PC-3 (cell line): Measurements from ENCODE around the gene OR2AG1. TPM values are rescaled to one million over a fixed set of nuclear protein-coding genes. Genes with fewer than 3 reads are reported as not detected.
"Not testable (repeated sequence)": the region's sequence is repeated elsewhere in the genome, so short reads cannot be mapped to it uniquely, and the experiment has no call there.

Experiments
- ATAC-seq: fragments of 200-7000 bp; cut with Tn5 transposase; 2 replicates; pipeline ENCODE4 v1.9.1; 2020; ENCODE audit warnings: mild to moderate bottlenecking, moderate library complexity
- BruUV-seq: library from RNA; stranded (reverse); fragments of 400-500 nt; replicated peaks from 2 replicates; lab custom pipeline; 2021; lab: Mats Ljungman, UMichigan
- CTCF ChIA-PET: fragments of 300-600 bp; sonication (Branson Sonifier 250); formaldehyde crosslinking; loops from one replicate; lab custom pipeline; 2022; ENCODE audit warnings: antibody characterized with exemption; lab: Charles Lee
- POLR2A ChIA-PET: fragments of 300-600 bp; sonication (Branson Sonifier 250); formaldehyde crosslinking; loops from one replicate; lab custom pipeline; 2022; ENCODE audit warnings: antibody characterized with exemption; ENCODE audit not compliant: unreplicated experiment; lab: Charles Lee
- DNase-seq: peaks from one replicate; pipeline ENCODE4 v3.0.0-alpha.2; 2015
- H2AFZ ChIP-seq: fragments of 300-600 bp; sonication (generic); 2 replicates; pipeline ENCODE4 v1.6.0; 2016; ENCODE audit warnings: antibody characterized with exemption, low read length
- H3F3A ChIP-seq: fragments of 300-600 bp; sonication (generic); one replicate; pipeline ENCODE4 v1.6.0; 2017; ENCODE audit warnings: antibody characterized with exemption, low read length, control low read depth, mild to moderate bottlenecking; ENCODE audit not compliant: unreplicated experiment
- H3K27ac ChIP-seq: fragments of 300-600 bp; sonication (generic); 2 replicates; pipeline ENCODE4 v1.5.1; 2016; ENCODE audit warnings: mild to moderate bottlenecking, low read length
- H3K27me3 ChIP-seq: fragments of 300-600 bp; sonication (generic); 2 replicates; pipeline ENCODE4 v1.6.1; 2016; ENCODE audit warnings: low read length, mixed read lengths
- H3K36me3 ChIP-seq: fragments of 300-600 bp; sonication (generic); 2 replicates; pipeline ENCODE4 v1.6.1; 2016; ENCODE audit warnings: low read depth, mixed run types, low read length, mixed read lengths
- H3K4me1 ChIP-seq: fragments of 300-600 bp; sonication (generic); 2 replicates; pipeline ENCODE4 v1.5.1; 2016; ENCODE audit warnings: low read length; ENCODE audit not compliant: insufficient read depth
- H3K4me2 ChIP-seq: fragments of 300-600 bp; sonication (generic); 2 replicates; pipeline ENCODE4 v1.6.0; 2016; ENCODE audit warnings: low read length
- H3K4me3 ChIP-seq: fragments of 300-600 bp; sonication (generic); 2 replicates; pipeline ENCODE4 v1.5.1; 2016; ENCODE audit warnings: mild to moderate bottlenecking, low read length, mixed read lengths
- H3K79me2 ChIP-seq: fragments of 300-600 bp; sonication (generic); 2 replicates; pipeline ENCODE4 v1.6.1; 2017; ENCODE audit warnings: low read length, mixed read lengths
- H3K9ac ChIP-seq: fragments of 300-600 bp; sonication (generic); 2 replicates; pipeline ENCODE4 v1.6.0; 2016; ENCODE audit warnings: mild to moderate bottlenecking, low read length
- H3K9me2 ChIP-seq: fragments of 300-600 bp; sonication (generic); replicated peaks from 2 replicates; pipeline ENCODE4 v1.6.1; 2016; ENCODE audit warnings: mixed run types, low read length, mixed read lengths
- H3K9me3 ChIP-seq: fragments of 300-600 bp; sonication (generic); 2 replicates; pipeline ENCODE4 v1.6.1; 2016; ENCODE audit warnings: low read length, mixed read lengths
- H4K20me1 ChIP-seq: fragments of 300-600 bp; sonication (generic); 2 replicates; pipeline ENCODE4 v1.6.1; 2016; ENCODE audit warnings: low read length, mixed read lengths
- CTCF ChIP-seq: fragments of 300-600 bp; sonication (generic); conservative IDR thresholded peaks from 2 replicates; pipeline ENCODE4 v1.5.1; 2017; ENCODE audit warnings: antibody characterized with exemption, low read depth, mild to moderate bottlenecking, low read length
- EZH2 ChIP-seq: fragments of 300-600 bp; sonication (generic); IDR thresholded peaks from one replicate; pipeline ENCODE4 v1.6.1; 2017; ENCODE audit warnings: antibody characterized with exemption, mild to moderate bottlenecking, low read length; ENCODE audit not compliant: unreplicated experiment
- EZH2phosphoT487 ChIP-seq: fragments of 300-600 bp; sonication (generic); IDR thresholded peaks from 2 replicates; pipeline ENCODE4 v1.6.1; 2018; ENCODE audit warnings: mild to moderate bottlenecking, antibody characterized with exemption, low read length, borderline replicate concordance
- intact Hi-C: fragments of 100-400 bp; cut with micrococcal nuclease; formaldehyde crosslinking; loops from 2 replicates; pipeline ENCODE4 v1.9.0; 2023
- total RNA-seq: library from RNA; depleted of rRNA; stranded (reverse); fragments of >200 nt; gene quantifications from 2 replicates; pipeline ENCODE4 v1.2.3, GENCODE V29; 2014

Gene OR2AG1
- total RNA-seq, 1 experiment from 2014 or later, result not detected

- CTCF ChIA-PET, result no interaction called here
- Histone ChIP-seq H3K4me2 (no peak overlapping the region), H2AFZ (no peak overlapping the region), H3K9me2 (no peaks in the 10 kb centered on the region), H3F3A (no peaks in the 10 kb centered on the region), H3K9ac (no peak overlapping the region), H3K9me3 (no peaks in the 10 kb centered on the region), H3K36me3 (no peaks in the 10 kb centered on the region), H3K27me3 (peaks cover 13% of the 10 kb centered on the region), H3K4me3 (no peak overlapping the region), H4K20me1 (no peaks in the 10 kb centered on the region), H3K27ac (no peak overlapping the region), H3K4me1 (no peaks in the 10 kb centered on the region), H3K79me2 (no peaks in the 10 kb centered on the region)
- ATAC-seq, result no peak
- POLR2A ChIA-PET, result no interaction called here
- BruUV-seq, result no TSS peak
- DNase-seq, result no peak
- TF ChIP-seq EZH2phosphoT487, result no peak
- TF ChIP-seq EZH2, result no peak
- TF ChIP-seq CTCF, result no peak
- intact Hi-C loops, result no loop called here
Observed at GRCh38 chr11:6790546-6790945, 7.7 kb downstream of the OR2AG1 start.

GRCh38 chr11:6794639-6795038, 11.8 kb downstream of the OR2AG1 start:
- intact Hi-C loops, result no loop called here
- no peaks in the 10 kb centered on the region for H3K9me3 ChIP-seq
- H3K27me3 ChIP-seq, result peaks cover 13% of the 10 kb centered on the region
- H3K4me3 ChIP-seq, result no peak overlapping the region
- DNase-seq, result no peak
- ChIA-PET POLR2A (no interaction called here), CTCF (no interaction called here)
- no peaks in the 10 kb centered on the region for H3K4me1 ChIP-seq
- no peak for ATAC-seq
- BruUV-seq, result no TSS peak
- H3K36me3 ChIP-seq, result no peaks in the 10 kb centered on the region
- H3K27ac ChIP-seq, result no peak overlapping the region
- no peak overlapping the region for H3K9ac ChIP-seq
- TF ChIP-seq EZH2phosphoT487, result no peak
- no peaks in the 10 kb centered on the region for H4K20me1 ChIP-seq
- no peaks in the 10 kb centered on the region for H3K79me2 ChIP-seq
- no peak overlapping the region for H3K4me2 ChIP-seq
- no peaks in the 10 kb centered on the region for H3F3A ChIP-seq
- H2AFZ ChIP-seq, result no peak overlapping the region
- H3K9me2 ChIP-seq, result no peaks in the 10 kb centered on the region

GRCh38 chr11:6799402-6799801, 16.6 kb downstream of the OR2AG1 start, which contains the start of gene OR6A2:
Gene OR6A2, minus strand, starts transcription at chr11:6799689. Its CDS starts 3,981 bp downstream, at chr11:6795708.
- Histone ChIP-seq H3K9ac (no peak within 1 kb of the TSS), H3K4me1 (no peaks in the 10 kb centered on the region), H3K4me3 (no peak within 1 kb of the TSS), H3K36me3 (no peaks in the 10 kb centered on the region), H3K4me2 (no peak within 1 kb of the TSS), H3F3A (no peaks in the 10 kb centered on the region), H3K27ac (no peak within 1 kb of the TSS), H3K79me2 (no peaks in the 10 kb centered on the region), H3K9me3 (no peaks in the 10 kb centered on the region), H3K9me2 (no peaks in the 10 kb centered on the region), H3K27me3 (no peaks in the 10 kb centered on the region), H4K20me1 (no peaks in the 10 kb centered on the region), H2AFZ (no peak within 1 kb of the TSS)
- POLR2A ChIA-PET, result no interaction called here
- DNase-seq (peak; percentile 17), ATAC-seq (no peak)
- TF ChIP-seq EZH2phosphoT487, result no peak
- no peak for TF ChIP-seq EZH2
- TF ChIP-seq CTCF, result no peak
- BruUV-seq, result no TSS peak
- CTCF ChIA-PET, result no interaction called here
- intact Hi-C loops, result no loop called here

GRCh38 chr11:6801075-6801474, 18.3 kb downstream of the OR2AG1 start:
- H3K4me2 ChIP-seq, H3K27ac ChIP-seq, H3K79me2 ChIP-seq, H3F3A ChIP-seq, intact Hi-C loops, H3K9me2 ChIP-seq, H3K9me3 ChIP-seq, POLR2A ChIA-PET, CTCF ChIA-PET, BruUV-seq, H3K4me3 ChIP-seq, H2AFZ ChIP-seq, H3K9ac ChIP-seq, ATAC-seq, H4K20me1 ChIP-seq, H3K27me3 ChIP-seq, DNase-seq, H3K4me1 ChIP-seq, H3K36me3 ChIP-seq: not testable (repeated sequence)
